COLO829 (cell line): ENCODE measurements around the gene TFPI2.
A peak's percentile ranks its signal among the peaks of the same experiment; 100 is the strongest.

Source experiments
- DNase-seq: peaks from one replicate; pipeline ENCODE4 v3.0.0; 2012; ENCODE audit warnings: low spot score

Gene TFPI2

DNA sequence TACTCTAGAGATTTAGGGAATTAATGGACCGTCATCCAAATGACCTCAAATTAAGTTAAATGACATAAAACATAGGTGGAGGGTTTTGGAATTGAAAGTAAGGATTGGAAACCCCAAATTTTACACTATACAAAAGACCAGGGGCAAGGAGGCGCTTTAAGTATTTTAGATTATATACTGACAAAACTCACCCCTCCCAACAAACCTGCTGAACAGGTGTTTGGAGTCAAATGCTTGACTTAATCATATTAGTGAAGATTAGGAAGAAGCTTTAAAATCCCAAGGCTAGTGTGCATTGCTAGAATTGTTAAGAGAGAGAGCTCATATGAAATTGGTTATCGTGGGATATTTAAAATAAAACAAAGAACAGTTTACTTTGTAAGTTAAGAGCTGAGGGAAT is 15.7 kb upstream of the TFPI2 start, which contains the start of gene GNGT1:
Gene GNGT1 (plus strand): TSS at position 301 of the 400 bp plus-strand sequence. CDS start 180 bp downstream, outside the sequence.
- DNase-seq, result no peak

DNA sequence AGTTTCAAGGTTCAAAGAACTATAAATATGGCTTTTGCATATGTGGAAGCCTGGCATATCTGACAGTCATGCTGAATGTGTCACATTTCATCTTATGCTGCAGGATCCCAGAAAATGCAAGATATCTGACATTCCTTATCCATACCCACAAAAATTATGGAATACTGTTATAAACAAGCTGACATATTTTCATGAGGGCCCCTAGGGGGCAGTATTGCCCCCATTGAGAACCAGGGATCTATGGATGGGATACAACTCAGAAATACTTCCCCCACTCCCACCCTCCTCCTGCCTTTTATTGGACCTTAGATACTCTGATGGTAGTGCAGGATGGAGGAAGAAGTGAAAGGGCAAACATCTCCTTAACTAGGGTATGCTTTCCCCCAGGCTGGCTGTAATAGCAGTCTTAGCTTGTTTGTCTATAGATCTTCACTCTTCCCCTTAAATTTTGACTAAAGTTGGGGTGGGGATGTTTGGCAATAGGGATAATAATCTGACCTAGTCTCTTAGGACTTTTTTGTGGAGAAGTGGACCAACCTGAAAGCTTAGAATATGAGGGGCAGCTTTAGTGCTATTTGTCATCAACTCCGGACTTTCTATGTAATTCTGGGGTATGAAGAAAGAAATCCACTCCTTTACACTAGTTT is 12.3 kb upstream of the TFPI2 start:
- peak; percentile 33 for DNase-seq

DNA sequence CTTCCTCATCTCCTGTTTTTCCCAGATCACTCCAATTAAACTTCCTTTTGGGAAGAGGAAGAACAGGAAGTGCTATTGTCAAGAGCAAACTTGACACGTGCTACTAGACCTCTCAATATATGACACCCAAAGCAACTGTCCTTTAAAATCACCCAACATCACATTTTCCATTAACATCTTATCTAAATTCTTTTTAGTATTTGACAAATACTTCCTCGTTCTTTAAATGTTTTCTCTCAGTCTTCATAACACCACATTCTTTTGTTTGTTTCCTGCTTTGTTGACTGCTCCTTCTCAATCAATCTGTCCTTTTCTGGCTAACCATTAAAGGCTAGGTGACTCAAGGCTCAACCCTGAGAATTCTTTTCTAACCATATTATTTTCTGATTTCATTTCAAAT is 7.1 kb upstream of the TFPI2 start:
- no peak for DNase-seq

DNA sequence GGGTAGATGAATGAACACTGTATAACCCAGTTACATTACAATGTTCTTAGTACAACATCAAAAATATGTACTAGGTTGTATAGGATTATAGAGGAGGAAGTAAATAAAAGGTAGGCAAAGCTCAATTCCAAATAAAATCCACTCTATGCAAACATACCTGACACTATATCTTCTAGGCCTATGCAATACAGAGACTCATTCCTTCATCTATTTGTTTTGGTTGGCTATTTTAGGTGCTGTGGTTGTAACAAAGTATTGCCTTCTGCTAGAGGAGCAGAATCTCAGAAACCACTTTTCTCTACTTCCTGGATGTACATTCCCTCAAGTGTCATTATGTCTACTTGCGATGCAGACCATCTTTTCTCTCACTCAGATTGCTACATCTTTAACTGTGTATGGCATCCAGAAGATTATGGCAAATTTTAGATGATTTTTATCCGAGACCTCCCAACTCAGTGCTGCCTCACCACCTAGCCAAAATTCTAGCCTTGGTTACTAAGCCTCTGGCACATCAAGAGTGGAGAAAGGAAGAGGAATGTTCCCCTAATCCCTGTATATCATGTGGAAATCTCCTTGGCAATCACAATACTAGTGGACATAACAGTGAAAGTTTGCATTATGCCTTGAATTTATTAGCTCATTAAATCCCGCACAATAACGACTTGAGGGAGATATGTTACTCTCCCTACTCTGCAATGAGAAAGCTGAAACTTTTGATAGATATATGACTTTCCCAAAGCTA is 5.5 kb upstream of the TFPI2 start:
- no peak for DNase-seq

DNA sequence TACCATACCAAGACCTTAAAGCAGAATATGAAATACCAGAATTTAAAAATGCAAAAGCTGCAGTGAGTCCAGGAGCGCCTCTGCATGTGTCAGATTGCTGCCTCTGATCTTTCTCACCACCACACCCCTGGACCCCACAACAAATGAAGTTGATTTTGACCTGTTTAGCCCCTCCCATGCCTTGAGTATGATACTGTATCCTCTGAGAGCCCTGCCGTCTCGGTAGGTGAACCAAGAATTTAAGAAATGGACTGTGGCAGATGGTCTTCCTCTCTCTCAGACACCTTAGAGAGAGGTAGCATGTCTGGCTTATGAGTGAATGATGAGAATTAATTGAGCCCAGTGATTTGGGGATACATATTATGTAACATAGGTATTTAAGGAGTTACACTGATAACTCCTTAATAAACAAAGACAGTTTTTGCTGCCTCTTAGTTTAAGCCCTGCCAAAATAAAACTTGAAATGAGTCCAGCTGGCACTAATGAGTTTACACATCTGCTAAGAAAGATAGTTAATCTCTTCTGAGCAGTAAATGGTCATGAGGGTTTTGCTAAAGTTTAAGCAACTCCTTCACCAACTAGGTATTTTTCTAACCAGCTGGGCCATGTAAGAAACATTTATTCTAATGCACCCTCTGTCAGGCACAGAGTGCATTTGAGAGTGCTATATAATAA is 4.5 kb upstream of the TFPI2 start:
- DNase-seq, result no peak

DNA sequence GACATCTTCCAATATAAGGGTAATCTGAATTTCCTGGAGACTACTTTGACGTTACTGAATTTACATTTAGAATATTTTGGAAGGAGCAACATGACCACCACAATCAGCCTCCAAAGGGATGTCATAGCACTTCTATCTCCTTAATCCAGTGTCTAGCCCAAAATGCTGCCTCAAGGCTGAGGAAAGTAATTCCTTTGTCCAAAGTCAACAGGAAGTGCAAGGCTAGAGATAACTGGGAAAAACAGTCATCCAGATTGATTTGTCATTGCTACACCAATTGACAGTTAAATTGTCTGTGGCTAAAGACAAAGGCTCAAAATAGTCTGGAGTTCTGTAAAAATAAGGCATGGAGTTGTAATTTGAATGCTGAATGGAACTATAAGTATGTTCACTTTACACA is 3.9 kb upstream of the TFPI2 start:
- DNase-seq, result no peak

DNA sequence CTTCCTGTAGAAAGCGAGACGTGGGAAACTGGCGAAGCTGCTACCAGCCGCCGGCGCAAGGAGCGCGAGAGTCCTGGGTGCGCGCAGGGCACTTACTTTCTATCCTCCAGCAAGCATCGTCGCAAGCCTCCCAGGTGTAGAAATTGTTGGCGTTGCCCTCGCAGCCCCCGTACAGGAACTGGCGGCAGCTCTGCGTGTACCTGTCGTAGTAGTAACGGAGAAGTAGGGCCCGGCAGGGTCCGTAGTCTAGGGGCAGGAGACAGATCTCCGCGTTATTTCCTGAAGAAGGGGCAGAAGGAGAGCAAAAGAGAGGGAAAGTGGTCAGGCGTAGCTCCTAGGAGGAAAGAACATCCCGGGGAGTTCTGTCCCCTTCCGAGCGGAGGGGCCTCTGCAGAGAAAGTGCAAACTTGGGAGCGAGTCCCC is 501 bp downstream of the TFPI2 start:
- no peak for DNase-seq

DNA sequence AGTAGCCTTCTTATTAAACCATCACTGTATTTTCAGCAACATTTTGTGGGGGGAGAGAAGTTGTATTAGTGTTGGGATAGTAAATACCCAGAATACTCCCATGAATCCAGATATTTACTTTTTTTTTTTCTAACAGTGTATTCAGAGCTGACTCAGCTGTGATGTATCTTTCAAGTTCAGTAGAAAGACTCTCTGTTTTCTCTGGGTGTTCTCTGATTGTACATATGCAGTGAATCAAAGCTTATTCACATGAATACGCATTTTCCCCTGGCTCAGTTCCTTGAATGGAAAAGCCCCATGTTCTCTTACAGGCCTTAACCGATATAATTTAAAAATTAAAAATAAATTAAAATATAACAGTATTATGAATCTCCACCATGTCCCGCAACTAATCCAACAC is 1.3 kb downstream of the TFPI2 start:
- DNase-seq, result peak; percentile 63

DNA sequence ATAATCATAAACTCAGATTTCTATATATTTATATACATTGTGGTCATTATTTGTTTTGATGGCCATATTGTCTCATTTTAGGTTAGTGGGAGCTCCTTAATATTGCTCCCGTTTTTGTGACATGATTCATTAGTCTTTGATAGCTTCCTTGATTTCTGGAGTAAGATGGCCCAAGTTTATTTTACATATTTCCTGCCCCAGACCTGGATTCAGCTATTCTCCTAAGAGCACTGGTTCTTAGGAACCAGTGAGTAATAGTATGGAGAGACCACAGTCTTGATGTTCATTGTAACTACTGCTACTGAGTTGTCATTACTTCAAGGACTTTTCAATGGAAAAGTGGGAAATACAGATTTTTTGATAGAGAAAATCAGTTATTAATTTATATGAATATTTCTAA is 6.0 kb downstream of the TFPI2 start:
- DNase-seq, result no peak

DNA sequence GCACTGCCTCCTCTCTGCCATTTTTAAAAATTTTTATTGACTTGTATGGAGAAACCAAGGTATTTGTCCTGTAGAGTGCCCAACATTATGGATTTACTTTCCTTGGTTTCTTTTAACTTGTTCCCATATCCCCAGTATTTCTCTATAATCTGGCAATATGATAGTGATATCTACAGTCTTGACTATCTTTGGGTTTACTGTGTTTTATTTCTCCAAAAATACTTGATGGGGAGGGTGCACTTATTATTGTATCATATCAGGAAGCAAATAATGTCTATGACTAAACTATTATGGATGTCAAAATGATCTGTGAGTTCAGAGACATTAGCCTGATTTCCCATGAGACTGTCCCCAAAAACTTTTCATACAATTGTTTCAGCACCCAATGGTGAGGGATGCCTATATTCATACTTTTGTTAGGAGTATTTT is 6.6 kb downstream of the TFPI2 start:
- no peak for DNase-seq

DNA sequence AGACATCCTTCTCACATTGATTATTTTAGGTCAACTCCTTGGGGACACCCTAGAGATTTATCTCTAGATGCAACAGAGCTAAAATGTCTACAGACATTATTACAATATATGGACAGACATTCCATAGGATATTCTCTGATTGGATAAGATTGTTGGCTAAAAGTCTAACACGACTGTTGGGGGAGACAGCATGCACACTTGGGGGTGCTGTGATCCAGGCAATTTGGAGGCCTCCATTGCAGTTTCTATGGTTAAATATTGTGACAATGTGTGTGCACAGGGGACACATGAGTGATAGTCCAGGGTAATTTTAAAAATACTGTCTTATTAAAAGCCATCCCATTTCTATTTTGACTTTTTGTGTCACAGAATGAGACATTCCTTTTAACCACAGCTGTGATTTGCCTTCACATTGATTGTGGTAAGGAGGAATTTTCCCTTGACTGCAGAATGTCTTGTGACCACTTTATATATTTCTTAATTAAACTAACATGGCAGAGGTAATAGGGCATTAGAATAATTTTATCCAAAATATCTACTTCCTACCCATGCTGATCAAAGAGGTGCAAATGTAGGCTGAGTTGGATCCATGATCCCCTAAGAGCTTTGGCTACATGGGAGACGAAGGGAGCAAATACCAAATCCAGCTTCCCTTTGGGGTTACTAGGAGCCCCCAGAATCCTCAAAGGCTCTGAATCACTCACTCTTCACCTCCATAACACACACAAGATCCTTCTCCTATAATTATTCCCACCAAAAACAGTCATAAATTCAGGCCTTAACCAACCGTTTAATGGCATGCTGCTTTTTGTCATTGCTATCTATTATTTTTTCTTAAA is 7.3 kb downstream of the TFPI2 start:
- no peak for DNase-seq

DNA sequence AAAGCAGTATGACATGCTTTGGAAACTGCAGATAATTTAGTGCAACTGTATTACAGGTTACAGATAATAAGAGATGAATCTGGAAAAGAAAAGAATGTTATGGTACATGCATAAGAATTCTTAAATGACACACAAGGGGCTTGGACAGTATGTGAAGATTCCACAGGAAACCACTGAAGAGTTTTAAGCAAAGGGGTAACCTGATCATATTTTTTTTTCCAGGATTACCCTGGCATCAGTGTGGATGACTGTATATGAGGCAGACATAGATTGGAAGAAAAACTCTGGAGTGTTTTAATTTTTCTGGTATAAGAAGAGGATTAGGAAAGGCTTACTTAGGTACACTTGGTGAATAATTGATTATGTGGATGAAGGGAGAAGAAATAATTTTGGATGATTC is 8.1 kb downstream of the TFPI2 start:
- DNase-seq, result no peak

DNA sequence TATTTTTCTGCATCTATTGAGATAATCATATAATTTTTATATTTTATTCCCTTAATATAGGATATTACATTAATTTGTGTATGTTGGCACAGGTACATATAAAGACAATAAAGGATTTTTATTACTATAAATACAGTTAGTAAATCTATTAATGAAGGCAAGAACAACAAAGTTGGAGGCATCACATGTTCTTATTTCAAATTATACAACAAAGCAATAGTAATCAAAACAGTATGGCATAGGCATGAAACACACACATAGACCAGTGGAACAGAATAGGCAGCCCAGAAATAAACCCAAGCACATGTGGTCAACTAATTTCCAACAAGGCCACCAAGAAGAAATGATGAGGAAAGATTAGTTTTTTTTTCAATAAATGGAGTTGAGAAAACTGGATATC is 11.2 kb downstream of the TFPI2 start:
- no peak for DNase-seq

DNA sequence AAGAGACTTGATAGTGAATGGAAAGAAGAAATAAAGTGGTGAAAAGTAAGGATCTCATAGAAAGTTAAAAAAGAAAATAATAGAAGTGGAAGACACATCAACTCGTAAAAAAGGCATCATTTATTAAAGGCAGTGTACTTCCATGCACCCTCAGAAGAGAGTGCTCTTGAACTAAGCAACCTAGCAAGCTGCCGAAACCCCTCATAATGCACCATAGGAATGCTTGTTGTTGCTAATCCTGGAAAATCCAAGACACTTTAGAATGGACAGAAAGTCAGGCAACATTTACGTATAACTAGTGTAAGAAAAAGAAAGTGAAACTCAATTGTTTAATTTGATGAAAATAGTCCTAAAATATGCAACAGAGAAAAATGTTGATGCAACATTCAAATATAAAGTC is 12.8 kb downstream of the TFPI2 start:
- no peak for DNase-seq

DNA sequence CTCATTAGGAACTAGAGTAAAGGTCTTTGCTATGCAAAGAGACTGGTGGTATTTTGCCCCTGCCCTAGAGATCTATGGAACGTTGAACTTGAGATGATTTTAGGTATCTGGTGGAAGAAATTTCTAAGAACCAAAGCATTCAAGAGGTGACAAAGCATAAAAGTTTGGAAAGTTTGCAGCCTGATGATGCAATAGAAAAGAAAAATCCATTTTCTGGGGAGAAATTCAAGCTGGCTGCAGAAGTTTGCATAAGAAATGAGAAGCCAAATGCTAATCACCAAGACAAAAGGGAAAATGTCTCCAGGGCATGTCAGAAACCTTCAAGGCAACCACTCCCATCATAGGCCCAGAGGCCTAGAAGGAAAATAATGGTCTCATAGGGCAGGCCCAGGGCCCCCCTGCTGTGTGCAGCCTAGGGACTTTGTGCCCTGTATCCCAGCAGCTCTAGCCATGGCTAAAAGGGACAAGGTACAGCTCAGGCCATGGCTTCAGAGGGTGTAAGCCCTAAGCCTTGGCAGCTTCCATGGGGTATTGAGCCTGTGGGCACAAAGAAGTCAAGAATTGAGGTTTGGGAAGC is 16.5 kb downstream of the TFPI2 start:
- DNase-seq, result no peak

DNA sequence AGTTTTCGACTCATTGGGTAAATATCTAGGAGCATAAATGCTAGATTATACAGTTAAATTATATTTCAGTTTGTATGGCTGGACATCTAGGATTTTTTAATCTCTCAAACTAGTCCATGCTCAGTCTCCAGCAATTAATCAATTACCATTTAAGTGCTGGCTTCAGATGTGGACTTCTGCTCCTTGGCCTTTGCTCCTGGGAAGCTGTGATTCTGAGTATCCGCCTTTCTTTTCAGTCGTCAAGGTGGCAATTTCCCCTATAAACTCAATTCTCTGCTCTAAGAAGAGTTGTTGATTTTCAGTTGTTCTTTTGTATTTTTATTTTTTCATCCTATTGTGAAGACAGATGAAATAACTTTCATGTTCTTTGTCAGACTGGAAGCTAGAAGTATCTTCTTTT is 23.7 kb downstream of the TFPI2 start:
- no peak for DNase-seq

DNA sequence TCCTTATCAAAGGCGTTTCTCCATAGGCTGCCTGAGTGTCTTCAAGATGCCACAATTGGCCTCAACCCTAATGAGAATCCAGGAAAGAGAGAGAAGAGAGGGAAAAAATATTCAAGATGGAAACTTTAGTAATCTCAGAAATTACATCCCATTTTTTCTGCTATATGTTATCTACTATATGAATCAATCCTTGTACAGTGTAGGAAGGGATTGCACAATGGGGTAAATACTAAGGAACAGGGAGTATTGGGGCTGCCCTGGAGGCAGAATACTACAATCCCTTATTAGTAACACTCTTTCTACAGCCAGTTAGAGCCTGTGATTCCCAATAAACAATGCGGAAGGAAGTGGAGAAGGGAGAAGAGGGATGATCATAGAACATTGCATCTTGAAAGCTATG is 27.9 kb downstream of the TFPI2 start:
- no peak for DNase-seq

DNA sequence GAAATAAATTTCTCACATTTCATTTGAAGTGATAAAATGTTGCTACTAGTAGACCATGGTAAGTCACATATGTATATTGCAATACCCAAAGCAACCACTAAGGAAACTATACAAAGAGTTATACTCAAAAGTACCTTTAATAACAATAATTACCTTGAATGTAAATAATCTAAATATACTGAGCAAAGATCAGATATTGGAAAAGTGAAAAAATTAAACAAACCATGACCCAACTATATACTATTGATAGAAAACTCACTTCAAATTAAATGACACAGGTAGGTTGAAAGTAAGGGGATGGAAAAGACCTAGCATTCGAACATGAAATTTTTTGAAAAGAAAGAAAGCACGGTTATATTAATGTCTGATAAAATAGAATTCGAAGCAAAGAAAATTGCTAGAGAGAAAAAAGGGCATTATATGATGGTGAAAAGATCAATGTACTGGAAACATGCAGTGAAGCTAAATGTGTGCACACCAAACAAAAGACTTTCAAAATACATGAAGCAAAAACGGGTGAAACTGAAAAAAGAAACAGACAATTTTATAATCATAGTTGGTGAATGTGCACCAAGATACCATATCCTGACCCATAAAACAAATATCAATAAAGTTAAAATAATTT is 29.1 kb downstream of the TFPI2 start:
- DNase-seq, result no peak

DNA sequence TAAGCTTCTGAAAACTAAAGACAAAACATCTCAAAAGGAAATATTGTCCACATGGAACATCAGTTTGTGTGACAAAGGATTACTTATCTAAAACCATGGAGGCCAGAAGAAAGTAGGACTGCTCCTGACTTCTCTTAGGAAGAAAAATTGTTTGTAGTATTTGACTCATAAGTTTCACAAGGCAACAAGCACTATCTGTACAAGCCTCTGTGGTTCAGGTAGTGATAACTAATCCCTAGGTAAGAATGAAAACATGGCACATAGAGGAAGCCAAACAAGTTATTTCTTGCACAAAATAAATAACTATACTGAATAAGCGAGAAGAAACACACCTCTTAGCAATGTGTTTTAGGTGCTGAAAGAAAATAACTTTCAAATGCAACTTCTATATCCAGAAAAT is 30.3 kb downstream of the TFPI2 start:
- DNase-seq, result no peak

DNA sequence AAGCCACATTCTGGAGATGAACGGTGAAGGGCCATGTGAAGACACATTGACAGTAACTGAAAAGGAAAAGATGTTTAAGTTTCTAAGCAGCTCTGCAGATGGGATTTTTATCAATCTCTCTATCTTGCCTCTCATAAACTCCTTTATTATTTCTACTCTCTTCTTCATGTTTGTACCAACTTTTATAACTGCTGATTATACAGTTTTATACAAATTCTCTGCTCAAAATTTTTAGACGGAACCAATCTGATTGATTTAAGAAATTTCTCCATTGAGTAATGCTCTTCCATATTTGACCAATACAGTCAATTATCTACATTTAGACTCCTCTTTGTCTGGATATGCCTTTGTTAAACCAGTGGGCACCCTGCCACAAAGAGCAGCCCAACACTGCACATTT is 31.7 kb downstream of the TFPI2 start:
- no peak for DNase-seq

DNA sequence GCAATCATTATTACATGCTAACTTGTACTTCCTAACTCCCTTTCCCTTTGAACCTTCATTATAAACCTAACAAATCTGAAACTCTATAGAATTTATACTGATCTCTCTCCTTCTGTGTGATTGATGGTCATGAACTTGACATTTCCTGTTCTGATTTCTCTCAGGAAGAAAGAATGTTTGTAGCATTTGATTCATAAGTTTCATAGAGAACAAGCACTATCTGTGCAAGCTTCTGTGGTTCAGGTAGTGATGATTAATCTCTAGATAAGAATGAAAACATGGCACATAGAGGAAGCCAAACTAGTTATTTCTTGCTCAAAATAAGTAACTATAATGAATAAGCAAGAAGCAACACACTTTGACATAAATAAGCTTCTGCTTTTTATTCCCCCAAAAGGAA is 34.2 kb downstream of the TFPI2 start:
- DNase-seq, result peak; percentile 85

DNA sequence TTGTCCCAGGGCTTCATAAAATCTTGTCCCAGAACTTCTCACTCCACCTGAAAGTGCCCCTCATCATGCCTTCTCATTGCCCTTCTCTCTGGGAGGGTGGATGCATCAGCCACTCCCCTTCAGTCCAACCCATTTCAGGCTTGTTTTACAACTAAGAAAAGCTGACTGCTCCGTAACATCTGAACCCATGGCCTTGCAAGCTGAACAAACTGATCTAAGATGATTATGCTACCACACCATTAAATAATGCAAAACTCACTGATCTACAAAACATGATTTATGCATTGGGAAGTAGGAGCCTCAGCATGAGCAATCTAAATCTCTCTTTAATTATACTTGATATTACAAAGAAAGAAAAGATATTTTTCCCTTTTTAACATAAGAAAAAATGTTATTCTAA is 34.8 kb downstream of the TFPI2 start:
- DNase-seq, result no peak
